IMR-90 (cell line): ENCODE data around the gene SLC6A12. TPM values are rescaled to one million over a fixed set of nuclear protein-coding genes. Genes with fewer than 3 reads are reported as not detected.

Experiments
- ATAC-seq: fragments of 200-7000 bp; cut with Tn5 transposase; 2 replicates; pipeline ENCODE4 v1.9.1; 2020; ENCODE audit warnings: low read depth, mild to moderate bottlenecking, moderate library complexity
- BruUV-seq: library from RNA; stranded (reverse); fragments of 400-500 nt; replicated peaks from 2 replicates; lab custom pipeline; 2021; lab: Mats Ljungman, UMichigan
- CTCF ChIA-PET: fragments of 300-600 bp; formaldehyde crosslinking; extraction: SDS; loops from one replicate; lab custom pipeline; 2021; ENCODE audit warnings: antibody characterized with exemption; lab: Yijun Ruan, JAX
- POLR2A ChIA-PET: fragments of 300-600 bp; sonication (Branson Sonifier 250); formaldehyde crosslinking; loops from one replicate; lab custom pipeline; 2022; ENCODE audit warnings: antibody characterized with exemption; ENCODE audit not compliant: unreplicated experiment; lab: Charles Lee
- DNase-seq: peaks from one replicate; pipeline ENCODE4 v3.0.0; 2013
- H2AFZ ChIP-seq: replicated peaks from 2 replicates; pipeline ENCODE3; 2013; ENCODE audit warnings: low read length, mild to moderate bottlenecking; ENCODE audit not compliant: poor library complexity
- H2AK5ac ChIP-seq: 2 replicates; pipeline ENCODE4 v1.6.1; 2013; ENCODE audit warnings: low read depth, low read length, inconsistent platforms
- H2AK9ac ChIP-seq: replicated peaks from 2 replicates; pipeline ENCODE3; 2013; ENCODE audit warnings: mild to moderate bottlenecking, low read depth, low read length, moderate library complexity; ENCODE audit not compliant: poor library complexity
- H2BK120ac ChIP-seq: 2 replicates; pipeline ENCODE4 v1.6.1; 2013; ENCODE audit warnings: low read depth, low read length, inconsistent platforms
- H2BK15ac ChIP-seq: 3 replicates; pipeline ENCODE4 v1.6.1; 2013; ENCODE audit warnings: low read depth, low read length, inconsistent platforms
- H2BK20ac ChIP-seq: 2 replicates; pipeline ENCODE4 v1.6.1; 2013; ENCODE audit warnings: low read depth, mild to moderate bottlenecking, inconsistent platforms, low read length, moderate library complexity
- H2BK5ac ChIP-seq: 2 replicates; pipeline ENCODE4 v1.6.1; 2013; ENCODE audit warnings: mild to moderate bottlenecking, low read depth, low read length, inconsistent platforms; ENCODE audit not compliant: poor library complexity, severe bottlenecking
- H3K14ac ChIP-seq: replicated peaks from 2 replicates; pipeline ENCODE4 v1.6.1; 2013; ENCODE audit warnings: low read depth, low read length, inconsistent platforms
- H3K18ac ChIP-seq: 2 replicates; pipeline ENCODE4 v1.6.1; 2013; ENCODE audit warnings: low read depth, low read length, control low read depth
- H3K23ac ChIP-seq: 2 replicates; pipeline ENCODE4 v1.6.1; 2013; ENCODE audit warnings: low read depth, low read length, inconsistent platforms
- H3K27ac ChIP-seq: 2 replicates; pipeline ENCODE4 v1.5.1; 2013; ENCODE audit warnings: mild to moderate bottlenecking, control low read depth, low read length; ENCODE audit not compliant: insufficient read depth
- H3K27me3 ChIP-seq: 2 replicates; pipeline ENCODE4 v1.6.1; 2013; ENCODE audit warnings: low read length; ENCODE audit not compliant: control insufficient read depth, insufficient read depth
- H3K36me3 ChIP-seq: 2 replicates; pipeline ENCODE4 v1.6.1; 2013; ENCODE audit warnings: low read length, mixed read lengths; ENCODE audit not compliant: control insufficient read depth, insufficient read depth
- H3K4ac ChIP-seq: 2 replicates; pipeline ENCODE4 v1.6.1; 2013; ENCODE audit warnings: low read depth, low read length, inconsistent platforms
- H3K4me1 ChIP-seq: 2 replicates; pipeline ENCODE4 v1.6.1; 2013; ENCODE audit warnings: low read length, mixed read lengths; ENCODE audit not compliant: control insufficient read depth, insufficient read depth
- H3K4me2 ChIP-seq: 2 replicates; pipeline ENCODE4 v1.6.1; 2013; ENCODE audit warnings: low read depth, mild to moderate bottlenecking, control low read depth, low read length, moderate library complexity
- H3K4me3 ChIP-seq: 2 replicates; pipeline ENCODE4 v1.5.1; 2013; ENCODE audit warnings: low read depth, mild to moderate bottlenecking, control low read depth, low read length, moderate library complexity; ENCODE audit not compliant: insufficient read depth
- H3K56ac ChIP-seq: 2 replicates; pipeline ENCODE4 v1.6.1; 2013; ENCODE audit warnings: low read length, inconsistent platforms; ENCODE audit not compliant: insufficient read depth; ENCODE audit errors: extremely low read depth
- H3K79me1 ChIP-seq, 2 experiments: 2 replicates each; pipeline ENCODE4 v1.6.1; 2013; ENCODE audit warnings: low read length in 2 of 2, inconsistent platforms in 1 of 2, low read depth in 1 of 2
- H3K9ac ChIP-seq: 2 replicates; pipeline ENCODE4 v1.6.1; 2013; ENCODE audit warnings: low read depth, low read length, control low read depth
- H3K9me1 ChIP-seq: 2 replicates; pipeline ENCODE4 v1.6.1; 2013; ENCODE audit warnings: low read length, inconsistent platforms; ENCODE audit not compliant: insufficient read depth
- H3K9me3 ChIP-seq: 2 replicates; pipeline ENCODE4 v1.6.1; 2013; ENCODE audit warnings: low read length; ENCODE audit not compliant: control insufficient read depth, insufficient read depth
- H4K20me1 ChIP-seq: 2 replicates; pipeline ENCODE4 v1.6.1; 2013; ENCODE audit warnings: low read length, inconsistent platforms; ENCODE audit not compliant: insufficient read depth
- H4K5ac ChIP-seq: 2 replicates; pipeline ENCODE4 v1.6.1; 2013; ENCODE audit warnings: mild to moderate bottlenecking, low read depth, low read length, control low read depth
- H4K8ac ChIP-seq, 2 experiments: 2 replicates each; pipeline ENCODE4 v1.6.1; 2013; ENCODE audit warnings: low read depth in 2 of 2, low read length in 2 of 2, control low read depth in 1 of 2, inconsistent platforms in 1 of 2
- H4K91ac ChIP-seq: 2 replicates; pipeline ENCODE4 v1.6.1; 2013; ENCODE audit warnings: low read depth, low read length, inconsistent platforms; ENCODE audit not compliant: insufficient read depth
- MAFK ChIP-seq: IDR thresholded peaks from 2 replicates; pipeline ENCODE4 v1.6.1; 2012; ENCODE audit warnings: low read depth, low read length, improper control_type of control experiment
- MAZ ChIP-seq: IDR thresholded peaks from 2 replicates; pipeline ENCODE4 v1.6.1; 2012; ENCODE audit warnings: low read depth, mild to moderate bottlenecking, low read length, improper control_type of control experiment, moderate library complexity, borderline replicate concordance
- POLR2A ChIP-seq: IDR thresholded peaks from 2 replicates; pipeline ENCODE4 v1.6.1; 2012; ENCODE audit warnings: mild to moderate bottlenecking, low read depth, low read length
- RAD21 ChIP-seq: IDR thresholded peaks from 2 replicates; pipeline ENCODE4 v1.6.1; 2012; ENCODE audit warnings: low read length, improper control_type of control experiment
- RFX5 ChIP-seq: IDR thresholded peaks from 2 replicates; pipeline ENCODE4 v1.8.0; 2012; ENCODE audit warnings: low read depth, mild to moderate bottlenecking, low read length, moderate library complexity
- WGBS, 2 experiments: methylation state at CpG; one replicate each; pipeline versions ENCODE4 v1.1.5 to v1.1.7; 2013; ENCODE audit warnings: missing lambda C conversion rate in 2 of 2; ENCODE audit not compliant: insufficient read length in 1 of 2; ENCODE audit errors: extremely low coverage in 2 of 2; 5-methylcytosine and 5-hydroxymethylcytosine counted together
- dilution Hi-C: fragments of 300-500 bp; cut with HindIII; formaldehyde crosslinking; loops from one replicate; pipeline ENCODE4 v1.14.3; 2018; ENCODE audit warnings: low sequenced_read_pairs; ENCODE audit not compliant: unreplicated experiment
- in situ Hi-C: fragments of 300-500 bp; cut with MboI; formaldehyde crosslinking; loops from 3 replicates; pipeline ENCODE4 v1.14.3; 2019; ENCODE audit warnings: low sequenced_read_pairs, inconsistent platforms, mixed read lengths
- intact Hi-C: fragments of 100-400 bp; cut with micrococcal nuclease; formaldehyde crosslinking; loops from 2 replicates; pipeline ENCODE4 v1.10.0; 2022
- polyA plus RNA-seq, 3 experiments: library from polyadenylated mRNA; depleted of rRNA; stranded (reverse); fragments of >200 nt; gene quantifications; 2 replicates each; pipeline ENCODE4 v1.2.3, GENCODE V29; 2012; ENCODE audit warnings: low replicate concordance in 1 of 3
- total RNA-seq: library from RNA; depleted of rRNA; stranded (reverse); fragments of >200 nt; gene quantifications from 2 replicates; pipeline ENCODE4 v1.2.3, GENCODE V29; 2012
- TF ChIP-seq, protein P1 (sequence below): fragments of 150-350 bp; IDR thresholded peaks from 2 replicates; pipeline ENCODE4 v1.6.1; 2017; ENCODE audit warnings: mild to moderate bottlenecking, antibody characterized with exemption, low read length, low read depth
- TF ChIP-seq, protein P2 (sequence below): conservative IDR thresholded peaks from 2 replicates; pipeline ENCODE4 v1.5.1; 2012; ENCODE audit warnings: mild to moderate bottlenecking, low read depth, low read length, improper control_type of control experiment

The SLC6A12 gene
- total and polyA plus RNA-seq, 2 of the 4 experiments (the other 2 are of a cell fraction) = not detected

DNA sequence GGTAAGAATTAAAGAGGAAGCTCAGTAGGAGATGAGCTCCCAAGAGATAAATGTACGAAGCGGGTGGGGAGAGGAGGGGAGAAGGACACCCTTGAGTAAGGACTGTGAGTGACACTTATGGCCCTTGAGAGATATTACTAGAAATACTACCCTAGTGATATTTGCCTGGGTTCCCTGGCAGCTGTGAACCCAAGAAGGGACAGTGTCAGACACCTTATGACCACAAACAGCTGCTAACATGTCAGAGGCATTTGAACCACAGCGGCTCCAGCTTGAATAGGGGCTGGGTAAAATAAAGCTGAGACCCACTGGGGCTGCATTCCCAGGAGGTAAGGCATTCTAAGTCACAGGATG, 19.6 kb upstream of the SLC6A12 start:
- peaks cover 52% of the 10 kb centered on the region for H3K27me3 ChIP-seq
- intact Hi-C loops (no loop called here), dilution Hi-C loops (no loop called here), in situ Hi-C loops (no loop called here)
- H3K23ac ChIP-seq = no peak overlapping the region
- H3K27ac ChIP-seq = no peak overlapping the region
- H3K18ac ChIP-seq = no peak overlapping the region
- H3K4me2 ChIP-seq = no peak overlapping the region
- WGBS, 2 experiments = no CpG with 5 or more reads among the region's 3 CpGs
- no peak overlapping the region for H4K5ac ChIP-seq
- H2AK5ac ChIP-seq = no peak overlapping the region
- no peak overlapping the region for H4K8ac ChIP-seq
- H3K4me1 ChIP-seq = no peaks in the 10 kb centered on the region
- H3K79me1 ChIP-seq = no peaks in the 10 kb centered on the region
- H4K91ac ChIP-seq = no peak overlapping the region
- H2AFZ ChIP-seq = no peak overlapping the region
- ChIA-PET POLR2A (no interaction called here), CTCF (no interaction called here)
- ATAC-seq (no peak), DNase-seq (no peak)
- H3K36me3 ChIP-seq = no peaks in the 10 kb centered on the region
- H2AK9ac ChIP-seq = peak overlapping the region; percentile 84
- no peak overlapping the region for H2BK20ac ChIP-seq
- BruUV-seq = no TSS peak
- no peak overlapping the region for H2BK15ac ChIP-seq
- TF ChIP-seq, protein P1, sequence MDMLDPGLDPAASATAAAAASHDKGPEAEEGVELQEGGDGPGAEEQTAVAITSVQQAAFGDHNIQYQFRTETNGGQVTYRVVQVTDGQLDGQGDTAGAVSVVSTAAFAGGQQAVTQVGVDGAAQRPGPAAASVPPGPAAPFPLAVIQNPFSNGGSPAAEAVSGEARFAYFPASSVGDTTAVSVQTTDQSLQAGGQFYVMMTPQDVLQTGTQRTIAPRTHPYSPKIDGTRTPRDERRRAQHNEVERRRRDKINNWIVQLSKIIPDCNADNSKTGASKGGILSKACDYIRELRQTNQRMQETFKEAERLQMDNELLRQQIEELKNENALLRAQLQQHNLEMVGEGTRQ = no peak
- TF ChIP-seq MAFK (no peak), RFX5 (no peak), MAZ (no peak), POLR2A (no peak), RAD21 (no peak)
- TF ChIP-seq, protein P2, sequence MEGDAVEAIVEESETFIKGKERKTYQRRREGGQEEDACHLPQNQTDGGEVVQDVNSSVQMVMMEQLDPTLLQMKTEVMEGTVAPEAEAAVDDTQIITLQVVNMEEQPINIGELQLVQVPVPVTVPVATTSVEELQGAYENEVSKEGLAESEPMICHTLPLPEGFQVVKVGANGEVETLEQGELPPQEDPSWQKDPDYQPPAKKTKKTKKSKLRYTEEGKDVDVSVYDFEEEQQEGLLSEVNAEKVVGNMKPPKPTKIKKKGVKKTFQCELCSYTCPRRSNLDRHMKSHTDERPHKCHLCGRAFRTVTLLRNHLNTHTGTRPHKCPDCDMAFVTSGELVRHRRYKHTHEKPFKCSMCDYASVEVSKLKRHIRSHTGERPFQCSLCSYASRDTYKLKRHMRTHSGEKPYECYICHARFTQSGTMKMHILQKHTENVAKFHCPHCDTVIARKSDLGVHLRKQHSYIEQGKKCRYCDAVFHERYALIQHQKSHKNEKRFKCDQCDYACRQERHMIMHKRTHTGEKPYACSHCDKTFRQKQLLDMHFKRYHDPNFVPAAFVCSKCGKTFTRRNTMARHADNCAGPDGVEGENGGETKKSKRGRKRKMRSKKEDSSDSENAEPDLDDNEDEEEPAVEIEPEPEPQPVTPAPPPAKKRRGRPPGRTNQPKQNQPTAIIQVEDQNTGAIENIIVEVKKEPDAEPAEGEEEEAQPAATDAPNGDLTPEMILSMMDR = no peak
- no peak overlapping the region for H3K9ac ChIP-seq
- H2BK5ac ChIP-seq = no peak overlapping the region
- no peaks in the 10 kb centered on the region for H3K9me1 ChIP-seq
- no peak overlapping the region for H3K56ac ChIP-seq
- H3K4ac ChIP-seq = no peak overlapping the region
- no peak overlapping the region for H3K14ac ChIP-seq
- H3K4me3 ChIP-seq = no peak overlapping the region
- H3K9me3 ChIP-seq = peaks cover 19% of the 10 kb centered on the region
- H4K20me1 ChIP-seq = no peaks in the 10 kb centered on the region
- H2BK120ac ChIP-seq = no peak overlapping the region
